IPS-11a (cell line): ENCODE data around the gene GP2.

Source experiments
- H3K4me3 ChIP-seq: one replicate; pipeline ENCODE4 v1.5.1; 2013; ENCODE audit warnings: low read depth, low read length, control low read depth

GP2 gene

DNA sequence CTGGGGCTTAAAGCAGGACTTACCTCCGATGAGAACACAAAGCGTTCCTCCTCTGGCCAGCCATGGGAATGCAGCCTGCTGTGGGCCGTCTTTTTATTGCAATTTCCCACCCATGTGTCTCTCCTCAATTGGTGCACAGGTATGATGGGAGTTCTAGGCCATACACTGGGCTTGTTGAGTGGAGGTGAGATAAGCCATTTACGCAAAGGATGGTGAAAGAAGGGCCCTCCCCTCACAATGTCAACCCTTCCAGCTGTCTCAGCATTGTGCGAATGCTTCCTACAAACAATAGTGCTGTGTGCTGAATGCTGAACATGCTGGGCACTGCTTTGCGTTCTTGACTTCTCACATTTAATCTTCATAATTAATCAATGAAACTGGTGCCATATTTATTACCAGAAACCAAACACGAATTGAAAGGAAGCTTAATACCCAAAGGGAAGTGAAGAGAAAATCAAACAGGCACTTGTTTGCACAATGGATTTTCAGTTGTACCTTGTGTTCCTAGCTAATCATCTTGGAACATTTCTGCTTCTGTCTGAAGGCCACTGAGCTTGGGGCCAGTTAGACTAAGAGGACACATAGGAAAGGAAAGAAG lies at the start of gene GP2:
Gene GP2, minus strand, starts transcription at position 70 of the 598 bp plus-strand sequence. CDS start 1,082 bp downstream, outside the sequence.
- H3K4me3 ChIP-seq, result no peak within 1 kb of the TSS

DNA sequence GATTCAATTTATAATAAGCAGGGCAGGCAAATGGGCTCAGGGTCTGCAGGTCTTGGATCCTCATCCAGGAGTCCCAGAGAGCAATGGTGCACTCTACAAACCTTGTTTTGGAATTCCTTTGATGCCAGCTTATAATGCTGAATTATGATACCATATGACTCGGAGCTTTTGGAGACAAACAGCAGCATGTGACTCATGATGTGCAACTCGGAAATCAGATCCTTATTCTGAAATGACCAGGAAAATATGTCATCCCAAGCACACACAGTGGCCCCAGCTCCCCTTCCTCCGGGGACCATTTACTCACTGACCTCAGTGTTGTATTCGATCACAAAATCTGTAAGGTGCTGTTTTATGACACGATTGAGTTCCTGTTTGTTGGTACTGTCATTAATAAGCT lies 45.4 kb upstream of the GP2 start:
- H3K4me3 ChIP-seq, result no peak overlapping the region

DNA sequence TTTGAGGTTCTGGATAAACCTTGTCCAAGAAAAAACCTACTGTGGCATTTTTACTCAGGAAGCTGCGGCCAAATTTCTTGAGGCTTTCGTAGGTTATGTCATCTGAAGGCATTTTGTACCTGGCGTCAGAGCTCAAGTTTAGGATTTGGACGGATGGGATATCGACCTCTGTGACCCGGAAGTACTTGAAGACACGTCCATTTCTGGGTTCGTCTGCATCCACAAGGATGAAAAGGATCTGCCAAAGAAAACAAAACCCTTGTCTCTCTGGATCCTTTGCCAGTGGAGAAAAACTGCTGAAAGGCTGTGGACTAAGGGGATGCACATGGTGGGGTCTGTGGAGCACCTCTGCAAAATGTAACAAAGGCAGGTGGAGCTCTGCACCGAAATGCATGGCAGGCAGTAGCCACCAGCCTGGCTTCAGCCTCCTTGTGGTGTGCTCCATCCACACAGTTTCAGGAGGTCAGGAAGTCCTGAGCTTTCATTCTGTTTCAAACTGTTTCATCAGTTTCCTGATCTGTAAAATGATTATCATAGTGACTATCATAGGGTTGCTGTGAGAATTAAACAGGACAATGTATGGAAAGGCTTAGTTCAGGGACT lies 42.2 kb upstream of the GP2 start:
- H3K4me3 ChIP-seq, result no peak overlapping the region

DNA sequence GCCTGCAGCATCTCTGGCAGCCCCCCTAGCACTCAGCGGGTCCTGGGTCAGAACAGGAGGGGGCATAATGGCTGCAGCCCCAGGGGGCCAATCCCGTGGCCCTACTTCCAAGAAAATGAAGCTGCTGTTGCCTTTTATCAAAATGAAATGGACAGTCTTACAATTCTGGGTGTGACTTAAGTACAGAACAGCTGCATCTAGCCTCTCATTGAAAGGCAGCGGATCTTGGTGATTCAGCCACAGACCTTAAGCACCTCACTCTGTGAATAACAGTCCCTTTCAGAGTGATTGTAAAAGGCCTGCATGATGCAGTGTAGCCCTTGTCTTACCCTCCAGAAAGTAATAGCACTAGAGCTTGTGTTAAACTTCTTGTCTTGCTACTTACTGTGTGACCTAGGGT lies 36.7 kb upstream of the GP2 start:
- H3K4me3 ChIP-seq, result no peak overlapping the region

DNA sequence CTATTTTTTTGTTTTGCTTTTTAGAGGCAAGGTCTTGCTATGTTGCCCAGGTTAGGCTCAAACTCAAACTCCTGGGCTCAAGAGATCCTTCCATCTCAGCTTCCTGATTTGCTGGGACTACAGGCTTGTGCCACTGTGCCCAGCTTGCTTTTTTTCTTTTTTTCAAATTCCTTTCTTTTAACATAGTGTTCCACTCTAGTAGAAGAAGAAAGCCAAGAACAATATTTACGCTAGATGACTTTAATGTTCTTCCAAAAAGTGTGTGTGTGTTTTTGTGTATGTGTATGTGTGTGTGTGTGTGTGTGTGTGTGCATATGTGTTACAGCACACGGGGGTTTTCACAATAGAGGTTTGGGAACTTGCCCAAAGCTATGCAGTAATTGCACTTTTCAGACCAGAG lies 35.9 kb upstream of the GP2 start:
- H3K4me3 ChIP-seq, result no peak overlapping the region

DNA sequence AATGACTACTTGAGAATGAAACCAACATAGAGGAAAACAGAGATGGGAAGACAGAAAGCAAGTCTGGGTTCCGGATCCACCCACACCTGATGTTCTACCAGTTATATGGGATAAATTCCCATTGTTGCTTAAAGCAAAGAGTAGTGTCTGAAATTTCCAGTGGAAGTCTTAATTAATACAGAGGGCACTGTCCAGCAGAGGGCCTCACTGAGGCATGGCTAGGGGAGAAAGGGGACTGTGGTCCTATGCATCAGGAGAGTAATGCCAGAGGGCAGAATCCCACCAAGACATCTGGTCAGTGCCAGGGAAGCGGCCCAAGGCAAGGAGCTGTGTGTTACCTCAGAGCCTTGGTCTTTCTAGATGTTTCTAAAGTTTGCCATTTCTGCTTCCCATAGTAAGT lies 32.7 kb upstream of the GP2 start:
- no peak overlapping the region for H3K4me3 ChIP-seq

- no peak overlapping the region for H3K4me3 ChIP-seq
Observed at GRCh38 chr16:20355114-20355782, 27.9 kb upstream of the GP2 start.

- H3K4me3 ChIP-seq, result no peak overlapping the region
Observed at GRCh38 chr16:20353379-20353778, 26.1 kb upstream of the GP2 start.

GRCh38 chr16:20352615-20353014 lies 25.3 kb upstream of the GP2 start, which contains the start of gene UMOD:
UMOD (minus strand) TSS chr16:20352715; CDS start chr16:20350737, 1,978 bp downstream.
- no peak within 1 kb of the TSS for H3K4me3 ChIP-seq

DNA sequence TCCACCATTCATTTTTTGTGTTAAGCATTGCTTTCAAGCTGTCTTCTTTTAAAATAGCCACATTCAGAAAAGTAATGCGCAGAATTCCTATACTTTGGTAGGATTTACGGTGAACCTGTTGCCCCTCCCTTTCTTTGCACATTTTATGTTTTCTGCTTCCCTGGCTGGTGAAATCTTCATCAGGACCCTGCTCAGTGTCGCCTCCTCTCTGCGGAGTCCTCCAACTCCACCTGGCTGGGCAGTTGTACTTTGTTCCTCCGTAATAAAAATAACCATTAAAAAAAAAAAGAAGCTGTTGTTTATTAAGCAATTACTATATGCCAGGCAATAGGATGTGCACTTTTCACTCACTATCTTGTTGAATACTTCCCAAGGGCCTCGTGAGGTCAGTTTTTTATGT lies 22.3 kb upstream of the GP2 start:
- no peak overlapping the region for H3K4me3 ChIP-seq

GRCh38 chr16:20348365-20349185 lies 21.3 kb upstream of the GP2 start:
- no peak overlapping the region for H3K4me3 ChIP-seq

- no peak overlapping the region for H3K4me3 ChIP-seq
Observed at GRCh38 chr16:20347666-20348364, 20.5 kb upstream of the GP2 start.

GRCh38 chr16:20344611-20345010 lies 17.3 kb upstream of the GP2 start:
- no peak overlapping the region for H3K4me3 ChIP-seq

DNA sequence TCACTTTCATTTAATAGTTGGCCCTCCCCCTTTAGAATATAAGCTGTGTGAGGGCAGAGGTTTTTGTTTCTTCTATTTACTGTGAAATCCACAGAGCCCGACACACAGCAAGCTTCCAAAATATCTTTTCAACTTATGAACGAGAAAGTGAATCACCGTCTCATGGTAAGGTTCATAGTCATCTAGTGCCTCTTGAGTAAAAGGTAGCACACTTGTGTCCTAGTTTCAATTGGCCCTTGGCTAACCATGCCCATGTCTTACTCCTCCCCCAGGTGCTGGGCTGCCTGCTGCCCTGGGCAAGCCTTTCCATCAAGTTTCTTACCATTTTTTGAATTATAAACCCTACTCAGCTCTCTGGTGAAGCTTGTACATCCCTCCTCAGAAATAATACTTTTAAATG lies 12.4 kb upstream of the GP2 start:
- H3K4me3 ChIP-seq, result no peak overlapping the region

- no peak overlapping the region for H3K4me3 ChIP-seq
Observed at GRCh38 chr16:20336955-20337354, 9.6 kb upstream of the GP2 start.

- H3K4me3 ChIP-seq, result no peak overlapping the region
Observed at GRCh38 chr16:20334396-20334795, 7.1 kb upstream of the GP2 start.

GRCh38 chr16:20333120-20333519 lies 5.8 kb upstream of the GP2 start:
- H3K4me3 ChIP-seq, result no peak overlapping the region

DNA sequence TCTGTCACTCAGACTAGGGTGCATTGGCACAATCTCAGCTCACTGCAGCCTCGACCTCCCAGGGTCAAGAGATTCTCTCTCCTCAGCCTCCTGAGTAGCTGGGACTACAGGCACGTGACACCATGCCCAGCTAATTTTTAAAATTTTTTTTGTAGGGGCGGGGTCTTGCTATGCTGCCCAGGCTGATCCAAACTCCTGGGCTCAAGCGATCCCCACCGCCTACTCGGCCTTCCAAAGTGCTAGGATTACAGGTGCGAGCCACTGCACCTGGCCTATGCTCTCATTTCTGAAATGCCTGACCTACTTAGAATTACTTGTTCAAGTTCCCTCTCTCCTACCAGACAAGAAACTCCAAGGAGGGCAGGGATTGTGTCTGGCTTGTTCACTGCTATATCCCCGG lies 5.1 kb upstream of the GP2 start:
- H3K4me3 ChIP-seq, result no peak overlapping the region

DNA sequence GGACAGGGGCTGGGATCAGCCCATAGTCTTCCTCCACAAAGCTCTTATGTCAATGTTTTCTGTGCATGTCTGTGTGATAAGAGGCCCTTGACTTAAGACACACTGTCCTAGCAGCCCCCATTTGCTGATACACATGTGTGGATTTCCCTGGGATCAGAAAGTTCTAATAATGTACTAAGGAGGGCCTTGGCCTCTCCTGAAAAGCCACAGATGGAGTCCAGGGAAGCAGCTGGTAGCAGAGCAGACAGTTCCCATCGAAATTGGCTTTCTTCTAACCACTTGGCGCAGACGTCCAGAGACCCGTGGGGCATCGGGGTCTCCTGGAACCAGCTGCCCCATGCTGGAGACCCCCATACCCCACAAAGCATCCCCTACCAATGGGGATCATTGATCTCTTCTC lies 4.3 kb upstream of the GP2 start:
- no peak overlapping the region for H3K4me3 ChIP-seq

DNA sequence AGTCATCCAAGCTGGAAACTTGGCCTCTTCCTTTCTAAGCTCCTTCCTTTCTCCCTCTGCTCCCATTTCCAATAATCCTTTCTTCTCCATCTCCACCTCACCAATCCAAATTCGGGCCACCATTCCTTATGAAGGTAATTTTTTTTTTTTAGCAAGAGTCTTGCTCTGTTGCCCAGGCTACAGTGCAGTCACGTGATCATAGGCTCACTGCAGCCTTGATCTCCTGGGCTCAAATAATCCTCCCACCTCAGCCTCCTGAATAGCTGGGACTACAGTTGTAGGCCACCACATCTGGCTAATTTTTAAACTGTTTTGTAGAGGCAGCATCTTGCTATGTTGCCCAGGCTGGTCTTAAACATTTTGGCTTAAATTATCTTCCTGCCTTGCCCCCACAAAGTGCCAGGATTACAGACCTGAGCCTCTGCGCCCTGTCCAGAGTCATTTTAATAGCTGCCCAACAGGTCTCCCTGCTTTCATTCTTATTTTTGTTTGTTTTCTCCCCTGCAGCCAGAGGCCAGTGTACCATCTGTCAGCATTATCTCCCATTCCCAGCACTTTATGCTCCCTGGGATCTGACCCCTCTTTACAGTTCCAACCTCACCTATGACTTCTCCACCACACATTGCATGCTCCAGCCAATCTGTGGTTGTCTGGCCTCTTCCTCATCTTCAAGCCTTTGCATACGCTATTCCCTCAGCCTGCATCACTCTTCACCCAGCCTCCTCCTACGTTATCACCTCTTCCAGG lies 2.3 kb upstream of the GP2 start:
- H3K4me3 ChIP-seq, result no peak overlapping the region
